ENCODE measurements around the gene CREB3L2.

DNA sequence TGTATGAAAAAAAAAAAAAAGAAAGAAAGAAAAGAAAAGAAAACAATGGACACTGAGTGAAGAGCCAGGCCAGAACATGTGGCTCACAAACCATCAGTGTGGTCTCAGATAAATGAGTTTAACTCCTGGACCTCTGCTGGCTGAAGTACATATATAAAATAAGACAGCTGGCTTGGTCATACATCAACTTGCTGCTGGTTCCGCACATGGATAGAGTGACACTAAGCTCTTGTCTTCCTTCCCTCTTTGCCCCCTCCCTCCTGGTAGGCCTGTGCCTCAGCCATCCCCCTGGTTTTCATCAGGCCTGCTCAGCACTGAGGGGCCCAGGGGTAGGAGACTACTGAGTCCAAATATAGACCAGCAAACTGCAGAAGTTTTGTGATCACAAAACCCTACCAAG, 97.1 kb downstream of the CREB3L2 start:
- TF ChIP-seq, protein P1, sequence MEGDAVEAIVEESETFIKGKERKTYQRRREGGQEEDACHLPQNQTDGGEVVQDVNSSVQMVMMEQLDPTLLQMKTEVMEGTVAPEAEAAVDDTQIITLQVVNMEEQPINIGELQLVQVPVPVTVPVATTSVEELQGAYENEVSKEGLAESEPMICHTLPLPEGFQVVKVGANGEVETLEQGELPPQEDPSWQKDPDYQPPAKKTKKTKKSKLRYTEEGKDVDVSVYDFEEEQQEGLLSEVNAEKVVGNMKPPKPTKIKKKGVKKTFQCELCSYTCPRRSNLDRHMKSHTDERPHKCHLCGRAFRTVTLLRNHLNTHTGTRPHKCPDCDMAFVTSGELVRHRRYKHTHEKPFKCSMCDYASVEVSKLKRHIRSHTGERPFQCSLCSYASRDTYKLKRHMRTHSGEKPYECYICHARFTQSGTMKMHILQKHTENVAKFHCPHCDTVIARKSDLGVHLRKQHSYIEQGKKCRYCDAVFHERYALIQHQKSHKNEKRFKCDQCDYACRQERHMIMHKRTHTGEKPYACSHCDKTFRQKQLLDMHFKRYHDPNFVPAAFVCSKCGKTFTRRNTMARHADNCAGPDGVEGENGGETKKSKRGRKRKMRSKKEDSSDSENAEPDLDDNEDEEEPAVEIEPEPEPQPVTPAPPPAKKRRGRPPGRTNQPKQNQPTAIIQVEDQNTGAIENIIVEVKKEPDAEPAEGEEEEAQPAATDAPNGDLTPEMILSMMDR (IDR thresholded peaks at IDR 0.05 in 4 of 5, conservative IDR thresholded peaks at IDR 0.05 in 1 of 5) = no peak
- TF ChIP-seq POLR2A (IDR thresholded peaks at IDR 0.05) = no peak
